ENCODE measurements around the gene MALT1. TPM values are rescaled to one million over a fixed set of nuclear protein-coding genes. Genes with fewer than 3 reads are reported as not detected.

Gene MALT1
- total RNA-seq, 4 donors from 2014 or later, result 9.9 to 24.8 (median 12.9) TPM

DNA sequence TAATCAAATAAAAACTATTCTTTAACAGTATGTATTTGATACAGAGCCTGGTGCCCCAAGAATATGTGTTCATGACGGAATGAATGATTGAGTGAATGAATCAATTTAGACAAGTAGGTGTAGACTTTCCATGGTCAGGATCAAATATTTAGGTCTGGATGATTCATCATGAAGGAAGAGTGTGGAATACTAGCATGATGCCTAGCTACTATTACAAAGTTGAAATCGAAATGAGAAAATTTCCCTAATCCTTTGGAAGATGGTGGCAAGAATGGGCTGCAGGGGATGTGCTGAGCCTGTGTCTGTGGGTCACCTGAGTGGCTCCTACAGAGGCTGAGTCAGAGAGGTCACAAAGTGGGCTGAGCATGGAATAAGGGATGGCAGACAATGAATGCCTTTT lies 3.1 kb upstream of the MALT1 start:
- no peak overlapping the region for H3K27ac ChIP-seq
- H3K4me3 ChIP-seq, result no peak overlapping the region
- no peak for TF ChIP-seq CTCF (IDR thresholded peaks at IDR 0.05 in 4 of 5, conservative IDR thresholded peaks at IDR 0.05 in 1 of 5)
- TF ChIP-seq POLR2A (IDR thresholded peaks at IDR 0.05), result no peak
- H3K27me3 ChIP-seq, result no peaks in the 10 kb centered on the region
- DNase-seq (no peak), ATAC-seq (no peak)
- H3K9me3 ChIP-seq, result no peaks in the 10 kb centered on the region
- H3K4me1 ChIP-seq, result peaks cover 7 to 18% of the 10 kb centered on the region in 2 donors
- no peaks in the 10 kb centered on the region for H3K36me3 ChIP-seq
- in situ Hi-C loops (cut with MboI; ENCODE audit: low sequenced_read_pairs in 4 of 4), result loop anchor here in 2 of 4 donors (25.0 kb wide), 1 partner anchor 131 kb away; no protein-coding TSS in a partner anchor
- intact Hi-C loops (cut with DNase I; ENCODE audit: low total_unique reads), result no loop called here

DNA sequence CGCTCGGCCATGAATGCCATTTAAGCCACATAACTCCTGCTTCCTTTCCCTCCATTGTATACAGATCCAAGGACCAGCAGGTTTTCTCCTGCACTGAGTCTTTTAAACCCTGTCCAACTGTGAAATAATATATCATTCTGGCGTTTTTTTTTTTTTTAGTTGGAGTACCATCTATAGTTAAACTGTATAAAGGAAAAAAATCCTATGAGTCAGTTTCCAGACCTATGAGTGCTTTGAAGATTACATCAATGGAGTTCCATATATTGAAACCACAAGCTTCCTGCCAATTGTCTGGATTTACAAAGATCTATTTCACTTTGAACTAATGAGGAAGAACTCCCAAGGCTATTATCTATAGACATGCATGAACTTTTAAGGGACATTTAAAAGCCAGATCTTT lies 2.4 kb upstream of the MALT1 start:
- Histone ChIP-seq H3K36me3 (no peaks in the 10 kb centered on the region), H3K9me3 (no peaks in the 10 kb centered on the region), H3K27ac (no peak overlapping the region), H3K27me3 (no peaks in the 10 kb centered on the region), H3K4me3 (no peak overlapping the region), H3K4me1 (peaks cover 13 to 22% of the 10 kb centered on the region in 2 donors)
- no peak for ATAC-seq
- intact Hi-C loops (cut with DNase I; ENCODE audit: low total_unique reads) (no loop called here), in situ Hi-C loops (cut with MboI; ENCODE audit: low sequenced_read_pairs in 4 of 4) (loop anchor here in 2 of 4 donors (25.0 kb wide), 1 partner anchor 132 kb away; no protein-coding TSS in a partner anchor)
- no peak for TF ChIP-seq POLR2A (IDR thresholded peaks at IDR 0.05)
- TF ChIP-seq CTCF (IDR thresholded peaks at IDR 0.05 in 4 of 5, conservative IDR thresholded peaks at IDR 0.05 in 1 of 5), result no peak
- DNase-seq, result no peak

DNA sequence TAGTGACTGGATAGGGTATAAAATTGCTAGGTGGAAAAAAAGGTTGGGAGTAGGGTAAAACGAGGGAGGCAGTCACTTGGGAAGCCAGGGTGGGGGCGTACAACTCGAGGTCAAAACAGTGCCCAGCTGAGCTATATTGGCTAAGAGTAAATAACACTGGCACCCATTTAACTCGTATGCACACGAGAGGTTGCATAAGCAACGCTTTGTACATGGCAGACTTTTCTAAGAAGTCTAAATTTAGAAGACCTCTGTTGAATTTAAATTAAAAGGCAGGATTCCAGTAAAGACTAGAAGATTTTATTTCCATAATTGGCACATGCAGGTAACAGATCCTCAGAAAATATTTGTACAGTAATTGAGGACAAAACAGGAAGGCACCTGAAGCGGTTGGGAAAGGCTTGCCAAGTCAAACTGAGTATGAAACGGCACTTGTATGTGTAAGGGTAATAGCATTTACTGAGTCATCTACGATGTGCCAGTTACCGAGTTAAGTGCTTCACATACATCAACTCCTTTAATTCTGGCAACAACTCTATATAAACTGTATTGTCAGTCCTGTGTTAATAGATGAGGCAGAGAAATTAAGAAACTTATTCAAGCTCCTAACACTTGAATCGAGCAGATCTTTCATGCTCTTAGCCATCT lies 1.4 kb upstream of the MALT1 start:
- DNase-seq, result no peak
- no peak for ATAC-seq
- Histone ChIP-seq H3K9me3 (no peaks in the 10 kb centered on the region), H3K36me3 (no peaks in the 10 kb centered on the region), H3K4me1 (peaks cover 13 to 22% of the 10 kb centered on the region in 2 donors), H3K27ac (peak overlapping the region; percentile 86 to 96 (median 94)), H3K4me3 (no peak overlapping the region), H3K27me3 (no peaks in the 10 kb centered on the region)
- intact Hi-C loops (cut with DNase I; ENCODE audit: low total_unique reads), result loop anchor here (2.0 to 5.0 kb wide), 2 partner anchors 33 to 1038 kb away; no protein-coding TSS in a partner anchor
- in situ Hi-C loops (cut with MboI; ENCODE audit: low sequenced_read_pairs in 4 of 4), result loop anchor here in 3 of 4 donors (10.0 to 25.0 kb wide), 2 partner anchors 95 to 133 kb away; no protein-coding TSS in a partner anchor
- TF ChIP-seq POLR2A (IDR thresholded peaks at IDR 0.05), result no peak
- TF ChIP-seq CTCF (IDR thresholded peaks at IDR 0.05 in 4 of 5, conservative IDR thresholded peaks at IDR 0.05 in 1 of 5), result no peak

- Histone ChIP-seq H3K27ac (peak overlapping the region; percentile 86 to 96 (median 94)), H3K4me1 (peaks cover 13 to 22% of the 10 kb centered on the region in 2 donors), H3K27me3 (no peaks in the 10 kb centered on the region), H3K4me3 (peak overlapping the region; percentile 58 to 68 (median 66)), H3K36me3 (no peaks in the 10 kb centered on the region), H3K9me3 (no peaks in the 10 kb centered on the region)
- in situ Hi-C loops (cut with MboI; ENCODE audit: low sequenced_read_pairs in 4 of 4) (loop anchor here in 3 of 4 donors (10.0 to 25.0 kb wide), 2 partner anchors 94 to 133 kb away; no protein-coding TSS in a partner anchor), intact Hi-C loops (cut with DNase I; ENCODE audit: low total_unique reads) (loop anchor here (2.0 to 5.0 kb wide), 2 partner anchors 34 to 1038 kb away; no protein-coding TSS in a partner anchor)
- DNase-seq, result no peak
- TF ChIP-seq POLR2A (IDR thresholded peaks at IDR 0.05) (no peak), CTCF (IDR thresholded peaks at IDR 0.05 in 4 of 5, conservative IDR thresholded peaks at IDR 0.05 in 1 of 5) (no peak)
- ATAC-seq, result peak in 1 of 2 donors; percentile 52
Observed at GRCh38 chr18:58670404-58671110, 708 bp upstream of the MALT1 start.
